PC-3 (cell line): ENCODE data around the gene PDHB. TPM values are rescaled to one million over a fixed set of nuclear protein-coding genes. Genes with fewer than 3 reads are reported as not detected.

Source experiments
- ATAC-seq: fragments of 200-7000 bp; cut with Tn5 transposase; 2 replicates; pipeline ENCODE4 v1.9.1; 2020; ENCODE audit warnings: mild to moderate bottlenecking, moderate library complexity
- BruUV-seq: library from RNA; stranded (reverse); fragments of 400-500 nt; replicated peaks from 2 replicates; lab custom pipeline; 2021; lab: Mats Ljungman, UMichigan
- CTCF ChIA-PET: fragments of 300-600 bp; sonication (Branson Sonifier 250); formaldehyde crosslinking; loops from one replicate; lab custom pipeline; 2022; ENCODE audit warnings: antibody characterized with exemption; lab: Charles Lee
- POLR2A ChIA-PET: fragments of 300-600 bp; sonication (Branson Sonifier 250); formaldehyde crosslinking; loops from one replicate; lab custom pipeline; 2022; ENCODE audit warnings: antibody characterized with exemption; ENCODE audit not compliant: unreplicated experiment; lab: Charles Lee
- DNase-seq: peaks from one replicate; pipeline ENCODE4 v3.0.0-alpha.2; 2015
- H2AFZ ChIP-seq: fragments of 300-600 bp; sonication (generic); 2 replicates; pipeline ENCODE4 v1.6.0; 2016; ENCODE audit warnings: antibody characterized with exemption, low read length
- H3F3A ChIP-seq: fragments of 300-600 bp; sonication (generic); one replicate; pipeline ENCODE4 v1.6.0; 2017; ENCODE audit warnings: antibody characterized with exemption, low read length, control low read depth, mild to moderate bottlenecking; ENCODE audit not compliant: unreplicated experiment
- H3K27ac ChIP-seq: fragments of 300-600 bp; sonication (generic); 2 replicates; pipeline ENCODE4 v1.5.1; 2016; ENCODE audit warnings: mild to moderate bottlenecking, low read length
- H3K27me3 ChIP-seq: fragments of 300-600 bp; sonication (generic); 2 replicates; pipeline ENCODE4 v1.6.1; 2016; ENCODE audit warnings: low read length, mixed read lengths
- H3K36me3 ChIP-seq: fragments of 300-600 bp; sonication (generic); 2 replicates; pipeline ENCODE4 v1.6.1; 2016; ENCODE audit warnings: low read depth, mixed run types, low read length, mixed read lengths
- H3K4me1 ChIP-seq: fragments of 300-600 bp; sonication (generic); 2 replicates; pipeline ENCODE4 v1.5.1; 2016; ENCODE audit warnings: low read length; ENCODE audit not compliant: insufficient read depth
- H3K4me2 ChIP-seq: fragments of 300-600 bp; sonication (generic); 2 replicates; pipeline ENCODE4 v1.6.0; 2016; ENCODE audit warnings: low read length
- H3K4me3 ChIP-seq: fragments of 300-600 bp; sonication (generic); 2 replicates; pipeline ENCODE4 v1.5.1; 2016; ENCODE audit warnings: mild to moderate bottlenecking, low read length, mixed read lengths
- H3K79me2 ChIP-seq: fragments of 300-600 bp; sonication (generic); 2 replicates; pipeline ENCODE4 v1.6.1; 2017; ENCODE audit warnings: low read length, mixed read lengths
- H3K9ac ChIP-seq: fragments of 300-600 bp; sonication (generic); 2 replicates; pipeline ENCODE4 v1.6.0; 2016; ENCODE audit warnings: mild to moderate bottlenecking, low read length
- H3K9me2 ChIP-seq: fragments of 300-600 bp; sonication (generic); replicated peaks from 2 replicates; pipeline ENCODE4 v1.6.1; 2016; ENCODE audit warnings: mixed run types, low read length, mixed read lengths
- H3K9me3 ChIP-seq: fragments of 300-600 bp; sonication (generic); 2 replicates; pipeline ENCODE4 v1.6.1; 2016; ENCODE audit warnings: low read length, mixed read lengths
- H4K20me1 ChIP-seq: fragments of 300-600 bp; sonication (generic); 2 replicates; pipeline ENCODE4 v1.6.1; 2016; ENCODE audit warnings: low read length, mixed read lengths
- CTCF ChIP-seq: fragments of 300-600 bp; sonication (generic); conservative IDR thresholded peaks from 2 replicates; pipeline ENCODE4 v1.5.1; 2017; ENCODE audit warnings: antibody characterized with exemption, low read depth, mild to moderate bottlenecking, low read length
- EZH2 ChIP-seq: fragments of 300-600 bp; sonication (generic); IDR thresholded peaks from one replicate; pipeline ENCODE4 v1.6.1; 2017; ENCODE audit warnings: antibody characterized with exemption, mild to moderate bottlenecking, low read length; ENCODE audit not compliant: unreplicated experiment
- EZH2phosphoT487 ChIP-seq: fragments of 300-600 bp; sonication (generic); IDR thresholded peaks from 2 replicates; pipeline ENCODE4 v1.6.1; 2018; ENCODE audit warnings: mild to moderate bottlenecking, antibody characterized with exemption, low read length, borderline replicate concordance
- intact Hi-C: fragments of 100-400 bp; cut with micrococcal nuclease; formaldehyde crosslinking; loops from 2 replicates; pipeline ENCODE4 v1.9.0; 2023
- total RNA-seq: library from RNA; depleted of rRNA; stranded (reverse); fragments of >200 nt; gene quantifications from 2 replicates; pipeline ENCODE4 v1.2.3, GENCODE V29; 2014

The PDHB gene
- total RNA-seq, 1 experiment from 2014 or later: 103 TPM

GRCh38 chr3:58398669-58399333, 34.8 kb downstream of the PDHB start:
- no peaks in the 10 kb centered on the region for H3F3A ChIP-seq
- H3K4me3 ChIP-seq: no peak overlapping the region
- no peak for ATAC-seq
- H3K9ac ChIP-seq: no peak overlapping the region
- H3K4me1 ChIP-seq: peaks cover 4% of the 10 kb centered on the region
- no peak for TF ChIP-seq EZH2phosphoT487
- TF ChIP-seq EZH2: no peak
- no peak for TF ChIP-seq CTCF
- intact Hi-C loops: no loop called here
- no peaks in the 10 kb centered on the region for H3K27me3 ChIP-seq
- no peaks in the 10 kb centered on the region for H3K9me3 ChIP-seq
- H3K27ac ChIP-seq: no peak overlapping the region
- H3K4me2 ChIP-seq: no peak overlapping the region
- POLR2A ChIA-PET: no interaction called here
- H3K36me3 ChIP-seq: peaks cover 4% of the 10 kb centered on the region; the same call in 1 of the 2 replicates
- no peaks in the 10 kb centered on the region for H4K20me1 ChIP-seq
- H3K79me2 ChIP-seq: no peaks in the 10 kb centered on the region
- H3K9me2 ChIP-seq: no peaks in the 10 kb centered on the region
- no peak overlapping the region for H2AFZ ChIP-seq
- CTCF ChIA-PET: no interaction called here
- BruUV-seq: no TSS peak
- DNase-seq: no peak

GRCh38 chr3:58394339-58394738, 39.3 kb downstream of the PDHB start:
- DNase-seq (no peak), ATAC-seq (no peak)
- TF ChIP-seq CTCF (no peak), EZH2phosphoT487 (no peak), EZH2 (no peak)
- BruUV-seq: no TSS peak
- Histone ChIP-seq H2AFZ (no peak overlapping the region), H3K36me3 (peaks cover 4% of the 10 kb centered on the region; the same call in 1 of the 2 replicates), H3K9ac (no peak overlapping the region), H3K4me1 (no peaks in the 10 kb centered on the region), H3K27ac (no peak overlapping the region), H3F3A (no peaks in the 10 kb centered on the region), H3K9me2 (no peaks in the 10 kb centered on the region), H3K4me3 (no peak overlapping the region), H3K79me2 (no peaks in the 10 kb centered on the region), H3K9me3 (no peaks in the 10 kb centered on the region), H4K20me1 (no peaks in the 10 kb centered on the region), H3K4me2 (no peak overlapping the region), H3K27me3 (no peaks in the 10 kb centered on the region)
- CTCF ChIA-PET: no interaction called here
- intact Hi-C loops: no loop called here
- POLR2A ChIA-PET: no interaction called here

GRCh38 chr3:58392181-58392580, 41.5 kb downstream of the PDHB start:
- Histone ChIP-seq H3K4me2 (no peak overlapping the region), H3K9me3 (no peaks in the 10 kb centered on the region), H2AFZ (no peak overlapping the region), H3K4me3 (no peak overlapping the region), H3K79me2 (no peaks in the 10 kb centered on the region), H3K9ac (no peak overlapping the region), H3K27me3 (no peaks in the 10 kb centered on the region), H3K27ac (no peak overlapping the region), H3F3A (peaks cover 6% of the 10 kb centered on the region), H3K36me3 (peaks cover 3% of the 10 kb centered on the region; the same call in 1 of the 2 replicates), H4K20me1 (no peaks in the 10 kb centered on the region), H3K4me1 (peaks cover 21% of the 10 kb centered on the region), H3K9me2 (no peaks in the 10 kb centered on the region)
- POLR2A ChIA-PET: no interaction called here
- DNase-seq (no peak), ATAC-seq (no peak)
- CTCF ChIA-PET: no interaction called here
- TF ChIP-seq EZH2: no peak
- TF ChIP-seq CTCF: no peak
- no peak for TF ChIP-seq EZH2phosphoT487
- no TSS peak for BruUV-seq
- intact Hi-C loops: no loop called here
